Measurements from ENCODE around the gene IGFN1.

- TF ChIP-seq, protein P1, sequence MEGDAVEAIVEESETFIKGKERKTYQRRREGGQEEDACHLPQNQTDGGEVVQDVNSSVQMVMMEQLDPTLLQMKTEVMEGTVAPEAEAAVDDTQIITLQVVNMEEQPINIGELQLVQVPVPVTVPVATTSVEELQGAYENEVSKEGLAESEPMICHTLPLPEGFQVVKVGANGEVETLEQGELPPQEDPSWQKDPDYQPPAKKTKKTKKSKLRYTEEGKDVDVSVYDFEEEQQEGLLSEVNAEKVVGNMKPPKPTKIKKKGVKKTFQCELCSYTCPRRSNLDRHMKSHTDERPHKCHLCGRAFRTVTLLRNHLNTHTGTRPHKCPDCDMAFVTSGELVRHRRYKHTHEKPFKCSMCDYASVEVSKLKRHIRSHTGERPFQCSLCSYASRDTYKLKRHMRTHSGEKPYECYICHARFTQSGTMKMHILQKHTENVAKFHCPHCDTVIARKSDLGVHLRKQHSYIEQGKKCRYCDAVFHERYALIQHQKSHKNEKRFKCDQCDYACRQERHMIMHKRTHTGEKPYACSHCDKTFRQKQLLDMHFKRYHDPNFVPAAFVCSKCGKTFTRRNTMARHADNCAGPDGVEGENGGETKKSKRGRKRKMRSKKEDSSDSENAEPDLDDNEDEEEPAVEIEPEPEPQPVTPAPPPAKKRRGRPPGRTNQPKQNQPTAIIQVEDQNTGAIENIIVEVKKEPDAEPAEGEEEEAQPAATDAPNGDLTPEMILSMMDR (IDR thresholded peaks at IDR 0.05; ENCODE audit: borderline replicate concordance, extremely low read depth, low read length, poor library complexity, severe bottlenecking): no peak
- no peak for TF ChIP-seq EZH2 (IDR thresholded peaks at IDR 0.05; ENCODE audit: borderline replicate concordance, low read depth, low read length, severe bottlenecking)
Observed at GRCh38 chr1:201217851-201218250, 27.2 kb downstream of the IGFN1 start.
